Measurements from ENCODE around the gene ARL4D.

DNA sequence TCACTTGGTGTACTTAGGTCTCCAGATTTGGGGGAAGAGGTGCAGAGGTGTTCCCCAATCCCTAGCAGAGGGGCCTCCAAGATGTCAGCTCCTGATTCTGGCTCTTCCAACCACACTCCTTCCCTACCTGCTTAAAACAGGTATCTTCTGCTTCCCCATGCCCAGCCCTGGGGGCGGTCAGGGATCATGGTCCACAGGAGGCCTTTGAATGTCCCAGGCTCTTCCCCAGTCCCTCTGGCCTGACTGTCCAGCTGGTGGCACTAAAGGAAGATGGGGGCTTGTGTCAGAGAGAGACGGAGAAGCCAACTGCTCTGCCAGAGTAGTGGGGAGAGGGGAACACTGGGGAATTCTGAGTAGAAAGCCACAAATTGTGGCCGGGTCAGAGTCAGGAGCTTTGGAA lies 3.8 kb downstream of the ARL4D start:
- TF ChIP-seq, protein P1, sequence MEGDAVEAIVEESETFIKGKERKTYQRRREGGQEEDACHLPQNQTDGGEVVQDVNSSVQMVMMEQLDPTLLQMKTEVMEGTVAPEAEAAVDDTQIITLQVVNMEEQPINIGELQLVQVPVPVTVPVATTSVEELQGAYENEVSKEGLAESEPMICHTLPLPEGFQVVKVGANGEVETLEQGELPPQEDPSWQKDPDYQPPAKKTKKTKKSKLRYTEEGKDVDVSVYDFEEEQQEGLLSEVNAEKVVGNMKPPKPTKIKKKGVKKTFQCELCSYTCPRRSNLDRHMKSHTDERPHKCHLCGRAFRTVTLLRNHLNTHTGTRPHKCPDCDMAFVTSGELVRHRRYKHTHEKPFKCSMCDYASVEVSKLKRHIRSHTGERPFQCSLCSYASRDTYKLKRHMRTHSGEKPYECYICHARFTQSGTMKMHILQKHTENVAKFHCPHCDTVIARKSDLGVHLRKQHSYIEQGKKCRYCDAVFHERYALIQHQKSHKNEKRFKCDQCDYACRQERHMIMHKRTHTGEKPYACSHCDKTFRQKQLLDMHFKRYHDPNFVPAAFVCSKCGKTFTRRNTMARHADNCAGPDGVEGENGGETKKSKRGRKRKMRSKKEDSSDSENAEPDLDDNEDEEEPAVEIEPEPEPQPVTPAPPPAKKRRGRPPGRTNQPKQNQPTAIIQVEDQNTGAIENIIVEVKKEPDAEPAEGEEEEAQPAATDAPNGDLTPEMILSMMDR (conservative IDR thresholded peaks at IDR 0.05), result no peak
- TF ChIP-seq ZFX (IDR thresholded peaks at IDR 0.05), result no peak

Measured in C4-2B (cell line).